M059J (cell line): ENCODE results near the gene SNU13. TPM values are rescaled to one million over a fixed set of nuclear protein-coding genes. Genes with fewer than 3 reads are reported as not detected.
A peak's percentile ranks its signal among the peaks of the same experiment; 100 is the strongest.
"Not testable (repeated sequence)": the region's sequence is repeated elsewhere in the genome, so short reads cannot be mapped to it uniquely, and the experiment has no call there.

Experiments used
- DNase-seq: peaks from one replicate; pipeline ENCODE4 v3.0.0-alpha.2; 2012; ENCODE audit warnings: low read depth
- total RNA-seq: library from RNA; depleted of rRNA; stranded (reverse); fragments of >200 nt; shearing (Covaris generic); gene quantifications from 2 replicates; pipeline ENCODE4 v1.2.3, GENCODE V29; 2014; rRNA removed

Gene SNU13
- 77.7 and 96.3 TPM in 2 replicates for total RNA-seq

- peak; percentile 89 for DNase-seq
These were observed at the start of gene SNU13 for GRCh38 chr22:41688365-41689211. SNU13 (minus strand) TSS chr22:41688867; CDS start chr22:41688796, 71 bp downstream.

- not testable (repeated sequence) for DNase-seq
These were observed 44.6 kb upstream of the SNU13 start for GRCh38 chr22:41733241-41733640.

- DNase-seq = no peak
These were observed 43.6 kb upstream of the SNU13 start for GRCh38 chr22:41732096-41732772.

GRCh38 chr22:41731609-41732008, 42.9 kb upstream of the SNU13 start:
- no peak for DNase-seq

- DNase-seq = peak; percentile 49
These were observed 36.9 kb upstream of the SNU13 start for GRCh38 chr22:41725510-41726110.

GRCh38 chr22:41722496-41722895, 33.8 kb upstream of the SNU13 start:
- DNase-seq = peak; percentile 47

GRCh38 chr22:41713004-41713403, 24.3 kb upstream of the SNU13 start:
- peak; percentile 61 for DNase-seq

GRCh38 chr22:41709341-41709740, 20.7 kb upstream of the SNU13 start:
- no peak for DNase-seq

- DNase-seq = no peak
These were observed 14.1 kb upstream of the SNU13 start for GRCh38 chr22:41702763-41703162.

GRCh38 chr22:41700108-41700364, 11.4 kb upstream of the SNU13 start:
- no peak for DNase-seq

- DNase-seq = no peak
These were observed 10.8 kb upstream of the SNU13 start, which contains the start of gene MEI1 for GRCh38 chr22:41699264-41700107. MEI1 (plus strand) TSS chr22:41699503; CDS start chr22:41699539, 36 bp downstream.

GRCh38 chr22:41697126-41697775, 8.6 kb upstream of the SNU13 start:
- peak; percentile 73 for DNase-seq

- DNase-seq = no peak
These were observed 8.0 kb upstream of the SNU13 start for GRCh38 chr22:41696703-41697102.

GRCh38 chr22:41695211-41695610, 6.5 kb upstream of the SNU13 start:
- no peak for DNase-seq

- no peak for DNase-seq
These were observed 1.8 kb upstream of the SNU13 start for GRCh38 chr22:41690476-41690875.

- peak; percentile 37 for DNase-seq
These were observed 734 bp downstream of the SNU13 start for GRCh38 chr22:41687901-41688364.

GRCh38 chr22:41686890-41687289, 1.8 kb downstream of the SNU13 start:
- DNase-seq = not testable (repeated sequence)

GRCh38 chr22:41684194-41684593, 4.5 kb downstream of the SNU13 start:
- no peak for DNase-seq

GRCh38 chr22:41683616-41684015, 5.1 kb downstream of the SNU13 start:
- peak; percentile 72 for DNase-seq

GRCh38 chr22:41683052-41683451, 5.6 kb downstream of the SNU13 start:
- DNase-seq = no peak
